Activated CD4-positive, CD25-positive, alpha-beta regulatory T cell treated with anti-CD3 and anti-CD28 coated beads, Interleukin-2, amount 50 U/mL, for 24 hours (primary cell): ENCODE results near the gene GALK2.

Source experiments
- ATAC-seq, 2 donors: fragments of 150-1000 bp; cut with Tn5 transposase; one replicate each; pipeline ENCODE4 v1.10.0; 2021; ENCODE audit warnings: mild to moderate bottlenecking in 1 of 2, moderate library complexity in 1 of 2

The GALK2 gene

GRCh38 chr15:49366496-49366895 lies 196.4 kb downstream of the GALK2 start:
- no peak for ATAC-seq

GRCh38 chr15:49370782-49371181 lies 200.7 kb downstream of the GALK2 start:
- no peak for ATAC-seq

- ATAC-seq: no peak
These were observed 202.3 kb downstream of the GALK2 start for GRCh38 chr15:49372366-49372765.

- ATAC-seq: no peak
These were observed 209.9 kb downstream of the GALK2 start for GRCh38 chr15:49379996-49380395.

- no peak for ATAC-seq
These were observed 210.9 kb downstream of the GALK2 start for GRCh38 chr15:49380912-49381311.
